ENCODE measurements around the gene WDR19. TPM values are rescaled to one million over a fixed set of nuclear protein-coding genes. Genes with fewer than 3 reads are reported as not detected.

WDR19 gene
- total RNA-seq, 4 donors from 2014 or later = 53.6 to 71.2 (median 66.1) TPM

GRCh38 chr4:39279416-39279815, 97.1 kb downstream of the WDR19 start:
- TF ChIP-seq CTCF (IDR thresholded peaks at IDR 0.05; ENCODE audit: low read depth) = no peak

GRCh38 chr4:39280770-39281169, 98.4 kb downstream of the WDR19 start:
- no peak for TF ChIP-seq CTCF (IDR thresholded peaks at IDR 0.05; ENCODE audit: low read depth)

- TF ChIP-seq CTCF (IDR thresholded peaks at IDR 0.05; ENCODE audit: low read depth) = no peak
These were observed 102.9 kb downstream of the WDR19 start for GRCh38 chr4:39285111-39285795.

GRCh38 chr4:39285853-39286252, 103.5 kb downstream of the WDR19 start:
- no peak for TF ChIP-seq CTCF (IDR thresholded peaks at IDR 0.05; ENCODE audit: low read depth)

GRCh38 chr4:39286263-39286662, 103.9 kb downstream of the WDR19 start:
- no peak for TF ChIP-seq CTCF (IDR thresholded peaks at IDR 0.05; ENCODE audit: low read depth)

GRCh38 chr4:39287223-39287622, 104.9 kb downstream of the WDR19 start:
- no peak for TF ChIP-seq CTCF (IDR thresholded peaks at IDR 0.05; ENCODE audit: low read depth)

GRCh38 chr4:39291686-39292085, 109.4 kb downstream of the WDR19 start:
- TF ChIP-seq CTCF (IDR thresholded peaks at IDR 0.05; ENCODE audit: low read depth) = no peak
